ENCODE measurements around the gene LAMC2.

DNA sequence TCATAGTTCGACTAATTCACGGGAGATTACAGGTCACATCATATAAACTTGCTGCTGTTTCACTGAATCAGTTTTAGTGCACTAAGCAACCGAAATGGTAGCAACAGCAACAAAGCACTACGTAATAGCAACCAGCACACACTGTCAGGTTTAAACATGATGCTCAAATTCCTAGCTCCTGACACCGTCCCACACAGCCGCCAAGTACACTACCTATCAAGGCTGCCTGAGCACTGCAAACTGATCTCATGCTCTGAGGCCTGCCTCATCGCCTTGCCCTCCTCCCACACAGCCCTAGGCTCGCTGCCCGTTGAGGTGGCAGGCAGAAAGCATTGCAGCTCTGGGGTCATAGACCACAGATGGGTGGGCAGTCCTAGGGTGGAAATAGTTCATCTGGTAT, 12.4 kb downstream of the LAMC2 start:
- TF ChIP-seq POLR2A (IDR thresholded peaks at IDR 0.05): no peak
- TF ChIP-seq, protein P1, sequence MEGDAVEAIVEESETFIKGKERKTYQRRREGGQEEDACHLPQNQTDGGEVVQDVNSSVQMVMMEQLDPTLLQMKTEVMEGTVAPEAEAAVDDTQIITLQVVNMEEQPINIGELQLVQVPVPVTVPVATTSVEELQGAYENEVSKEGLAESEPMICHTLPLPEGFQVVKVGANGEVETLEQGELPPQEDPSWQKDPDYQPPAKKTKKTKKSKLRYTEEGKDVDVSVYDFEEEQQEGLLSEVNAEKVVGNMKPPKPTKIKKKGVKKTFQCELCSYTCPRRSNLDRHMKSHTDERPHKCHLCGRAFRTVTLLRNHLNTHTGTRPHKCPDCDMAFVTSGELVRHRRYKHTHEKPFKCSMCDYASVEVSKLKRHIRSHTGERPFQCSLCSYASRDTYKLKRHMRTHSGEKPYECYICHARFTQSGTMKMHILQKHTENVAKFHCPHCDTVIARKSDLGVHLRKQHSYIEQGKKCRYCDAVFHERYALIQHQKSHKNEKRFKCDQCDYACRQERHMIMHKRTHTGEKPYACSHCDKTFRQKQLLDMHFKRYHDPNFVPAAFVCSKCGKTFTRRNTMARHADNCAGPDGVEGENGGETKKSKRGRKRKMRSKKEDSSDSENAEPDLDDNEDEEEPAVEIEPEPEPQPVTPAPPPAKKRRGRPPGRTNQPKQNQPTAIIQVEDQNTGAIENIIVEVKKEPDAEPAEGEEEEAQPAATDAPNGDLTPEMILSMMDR (IDR thresholded peaks at IDR 0.05): no peak

Data from ovary (tissue), 3 donors.